HG03571 (cell line): ENCODE measurements around the gene CD82.

Experiments used
- ATAC-seq: cut with Tn5 transposase; IDR thresholded peaks from one replicate; pipeline ENCODE4 v1.9.1; 2021; ENCODE audit not compliant: unreplicated experiment

Gene CD82

GRCh38 chr11:44597358-44598012, 32.0 kb downstream of the CD82 start:
- ATAC-seq = peak; percentile 1

GRCh38 chr11:44598831-44599230, 33.4 kb downstream of the CD82 start:
- ATAC-seq = no peak

GRCh38 chr11:44600261-44600660, 34.8 kb downstream of the CD82 start:
- no peak for ATAC-seq

DNA sequence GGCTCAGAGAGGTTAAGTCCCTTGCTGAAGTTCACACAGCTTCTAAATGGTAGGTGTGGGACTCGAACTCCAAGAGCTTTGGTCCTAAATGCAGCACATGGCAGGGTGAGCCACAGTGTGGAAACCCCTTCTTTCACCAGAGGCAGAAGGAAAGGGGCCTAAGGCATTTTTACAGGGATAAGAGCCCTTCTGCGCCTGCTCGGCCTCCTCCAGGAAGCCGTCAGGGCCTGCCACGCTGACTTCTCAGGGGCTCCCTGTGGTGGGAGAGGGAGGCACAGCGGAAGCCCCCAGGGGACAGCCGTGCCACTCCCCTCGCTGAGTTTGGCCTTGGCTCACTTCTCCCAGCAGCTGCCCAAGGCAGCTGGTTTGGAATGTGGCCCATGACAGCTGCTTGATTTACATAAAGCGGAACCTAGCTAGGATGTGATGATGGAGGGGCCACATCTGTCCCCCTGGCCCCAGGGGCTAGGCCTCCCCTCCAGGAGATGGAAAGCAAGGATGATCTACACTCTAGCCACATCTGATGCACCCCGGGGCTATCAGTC, 35.4 kb downstream of the CD82 start:
- peak; percentile 30 for ATAC-seq

GRCh38 chr11:44601471-44602370, 36.3 kb downstream of the CD82 start:
- ATAC-seq = peak; percentile 37

GRCh38 chr11:44602891-44603310, 37.4 kb downstream of the CD82 start:
- no peak for ATAC-seq

DNA sequence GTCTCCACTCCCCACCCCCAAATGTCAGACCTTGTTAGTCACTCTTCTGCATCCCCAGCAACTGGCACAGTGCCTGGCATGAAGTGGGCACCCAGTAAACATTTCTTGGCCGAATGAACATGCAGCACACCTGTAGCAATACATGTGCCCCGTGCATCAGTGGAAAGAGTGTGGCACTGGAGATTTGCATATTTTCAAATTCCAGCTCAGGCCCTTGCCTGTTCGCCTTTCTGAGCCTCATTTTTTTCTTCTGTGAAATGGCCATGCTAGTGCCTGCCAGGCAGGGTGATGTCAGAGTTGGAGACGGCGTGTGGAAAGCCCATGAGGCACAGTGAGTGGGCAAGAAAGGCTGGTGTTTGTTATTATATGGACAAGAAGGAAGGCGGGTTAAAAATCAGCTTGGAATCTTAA, 38.7 kb downstream of the CD82 start:
- no peak for ATAC-seq

DNA sequence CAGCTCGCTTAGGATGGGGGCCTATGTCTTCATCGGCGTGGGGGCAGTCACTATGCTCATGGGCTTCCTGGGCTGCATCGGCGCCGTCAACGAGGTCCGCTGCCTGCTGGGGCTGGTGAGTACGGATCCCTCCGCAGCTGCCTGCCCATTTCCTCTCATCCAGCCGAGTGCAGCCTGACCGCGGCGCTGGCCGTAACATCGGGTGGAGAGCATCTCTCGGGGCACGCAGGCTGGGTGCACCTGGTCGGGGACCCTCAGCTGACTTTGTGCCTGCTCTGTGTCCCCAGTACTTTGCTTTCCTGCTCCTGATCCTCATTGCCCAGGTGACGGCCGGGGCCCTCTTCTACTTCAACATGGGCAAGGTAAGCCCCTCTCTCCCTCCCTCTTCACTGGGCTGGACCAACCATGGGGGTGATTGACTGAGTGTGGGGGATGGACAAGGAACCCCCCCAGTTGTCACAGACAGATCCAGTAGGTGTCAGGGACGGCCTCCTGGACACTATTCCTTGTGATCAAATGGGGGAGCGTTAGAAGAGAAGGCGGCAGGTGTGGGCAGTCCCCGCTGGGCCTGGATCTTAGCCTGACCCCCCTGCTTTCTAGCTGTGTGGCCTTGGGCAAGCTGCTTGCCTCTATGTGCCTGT, 39.7 kb downstream of the CD82 start:
- no peak for ATAC-seq

GRCh38 chr11:44605965-44606364, 40.5 kb downstream of the CD82 start:
- no peak for ATAC-seq

DNA sequence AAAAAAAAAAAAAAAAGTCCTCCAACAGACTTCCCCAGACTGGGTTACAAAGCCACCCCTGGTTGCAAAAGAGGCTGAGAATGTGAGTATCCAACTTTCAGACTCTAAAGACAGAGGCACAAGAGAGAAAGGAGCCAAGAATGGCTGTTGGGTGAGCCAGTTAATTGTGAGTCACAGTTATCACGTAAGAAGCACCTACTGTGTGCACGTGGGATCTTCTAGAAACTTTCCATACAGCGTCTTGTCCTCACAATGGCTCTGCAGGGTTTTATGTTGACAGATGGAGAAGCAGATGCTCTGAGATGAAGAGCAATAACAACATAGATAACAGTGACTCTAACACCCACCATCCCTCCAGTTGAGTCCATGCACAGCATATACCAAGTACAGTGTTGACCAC, 41.0 kb downstream of the CD82 start:
- ATAC-seq = no peak

- no peak for ATAC-seq
These were observed 42.0 kb downstream of the CD82 start for GRCh38 chr11:44607319-44607962.

- ATAC-seq = no peak
These were observed 42.5 kb downstream of the CD82 start for GRCh38 chr11:44607987-44608386.

DNA sequence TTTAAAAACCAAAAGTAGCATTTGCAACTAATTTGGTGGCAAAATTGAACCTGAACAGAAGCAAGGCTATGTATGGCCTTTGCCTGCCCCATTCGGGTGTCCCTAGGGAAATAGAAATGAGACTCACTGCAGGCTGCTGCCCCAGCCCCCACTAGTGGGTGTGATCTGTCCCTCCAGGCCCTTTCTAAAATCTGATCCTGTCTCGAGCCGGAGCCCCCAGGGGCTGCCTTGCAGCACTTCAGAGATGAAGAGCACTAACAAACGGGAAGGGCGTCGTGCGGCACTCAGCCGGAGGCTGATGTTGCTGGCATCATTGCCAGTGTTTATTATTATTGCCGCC, 43.2 kb downstream of the CD82 start:
- no peak for ATAC-seq

- ATAC-seq = peak; percentile 64
These were observed 43.7 kb downstream of the CD82 start for GRCh38 chr11:44608991-44609782.

GRCh38 chr11:44609783-44610155, 44.3 kb downstream of the CD82 start:
- no peak for ATAC-seq

- ATAC-seq = no peak
These were observed 44.9 kb downstream of the CD82 start for GRCh38 chr11:44610186-44610955.

DNA sequence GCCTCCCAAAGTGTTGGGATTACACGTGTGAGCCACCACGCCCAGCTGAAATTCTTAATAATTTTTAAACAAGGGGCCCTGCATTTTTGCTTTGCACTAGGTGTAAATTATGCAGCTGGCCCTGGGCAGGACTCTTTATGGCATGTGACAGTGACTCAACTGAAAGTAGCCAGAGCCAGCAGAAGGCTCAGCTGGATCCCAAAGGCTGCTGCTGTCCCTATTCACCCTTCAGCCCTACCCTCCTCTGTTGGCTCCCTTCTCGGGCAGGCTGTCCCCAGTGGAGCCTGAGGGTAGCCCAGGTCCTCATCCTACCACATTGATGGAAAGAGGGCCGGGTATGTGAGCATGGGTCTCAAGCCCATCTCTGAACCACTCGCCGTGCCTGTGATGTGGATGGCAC, 45.6 kb downstream of the CD82 start:
- ATAC-seq = no peak

DNA sequence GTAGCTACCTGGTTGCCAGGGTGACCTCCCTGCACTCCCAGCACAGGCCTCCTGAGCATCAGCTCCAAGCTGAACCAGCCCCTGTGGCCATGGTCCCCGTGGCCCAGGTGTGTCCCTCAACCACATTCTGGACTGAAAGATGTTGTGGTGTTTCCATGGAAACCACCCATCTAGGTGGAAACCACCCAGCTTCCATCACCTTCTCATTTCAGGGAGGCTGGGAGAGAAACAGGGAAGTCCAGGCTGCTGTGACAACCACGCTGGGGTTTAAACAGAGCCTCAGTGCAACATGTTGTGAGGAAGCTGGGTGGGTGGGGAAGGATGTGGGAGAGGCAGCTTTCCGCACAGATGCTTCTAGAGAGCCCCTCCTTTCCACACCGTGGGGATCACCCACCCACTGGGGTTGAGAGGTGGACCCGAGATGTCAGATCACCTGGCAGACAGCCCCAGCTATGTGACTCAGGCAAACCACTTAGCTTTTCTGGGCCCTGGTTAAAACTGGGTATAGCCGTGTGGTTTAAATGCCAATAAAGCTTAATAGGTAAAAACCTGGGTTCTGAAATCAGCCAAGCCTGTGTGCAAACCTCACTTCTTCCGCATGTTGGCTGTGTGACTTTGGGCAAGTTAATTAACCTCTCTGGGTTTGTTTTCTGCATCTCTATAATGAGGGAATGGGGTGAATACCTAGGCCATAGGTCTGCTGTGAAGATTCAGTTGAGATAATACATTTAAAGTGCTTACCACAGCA, 46.4 kb downstream of the CD82 start:
- ATAC-seq = peak; percentile 45

DNA sequence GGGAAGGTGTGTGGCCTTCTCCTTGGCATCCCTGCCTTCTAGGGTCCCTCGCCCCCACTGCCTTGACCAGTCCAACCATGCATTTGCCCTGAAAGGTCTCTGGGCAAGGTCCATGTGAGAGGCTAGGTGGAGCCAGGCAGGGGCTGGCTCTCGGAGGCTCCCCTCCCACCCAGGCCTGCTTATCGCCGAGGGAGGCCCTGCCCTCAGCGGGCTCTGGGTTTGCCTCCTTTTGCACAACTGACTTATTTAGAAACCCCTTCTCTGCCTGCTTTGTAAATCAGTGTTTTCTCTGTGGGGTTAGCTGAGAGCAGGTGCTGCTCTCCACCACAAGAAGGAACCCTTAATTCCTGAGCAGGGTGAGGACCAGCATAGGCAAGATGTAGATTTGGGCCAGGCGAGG, 47.7 kb downstream of the CD82 start:
- ATAC-seq = no peak
